NCI-H187 treated with DMSO at 0.1 percent for 48 hours (cell line): ENCODE results near the gene CD63.

Experiments
- DNase-seq: peaks from one replicate; lab custom pipeline; 2025; lab: John Stamatoyannopoulos, UW

CD63 gene

GRCh38 chr12:55704824-55705718 is 23.7 kb downstream of the CD63 start:
- no peak for DNase-seq

- DNase-seq = no peak
Measured at GRCh38 chr12:55703901-55704761, 24.7 kb downstream of the CD63 start.

GRCh38 chr12:55703288-55703687 is 25.5 kb downstream of the CD63 start:
- no peak for DNase-seq

GRCh38 chr12:55702861-55703260 is 25.9 kb downstream of the CD63 start:
- DNase-seq = no peak

- DNase-seq = no peak
Measured at GRCh38 chr12:55700255-55701018, 28.4 kb downstream of the CD63 start.

- DNase-seq = no peak
Measured at GRCh38 chr12:55699471-55700055, 29.2 kb downstream of the CD63 start.

GRCh38 chr12:55698965-55699364 is 29.8 kb downstream of the CD63 start:
- no peak for DNase-seq

- DNase-seq = no peak
Measured at GRCh38 chr12:55698241-55698955, 30.4 kb downstream of the CD63 start.

- DNase-seq = no peak
Measured at GRCh38 chr12:55697686-55698085, 31.1 kb downstream of the CD63 start.

GRCh38 chr12:55696796-55697462 is 31.9 kb downstream of the CD63 start:
- DNase-seq = no peak

GRCh38 chr12:55696141-55696540 is 32.7 kb downstream of the CD63 start:
- DNase-seq = no peak

GRCh38 chr12:55695349-55695748 is 33.5 kb downstream of the CD63 start:
- DNase-seq = no peak

- no peak for DNase-seq
Measured at GRCh38 chr12:55694651-55695050, 34.2 kb downstream of the CD63 start.

GRCh38 chr12:55694188-55694515 is 34.7 kb downstream of the CD63 start:
- no peak for DNase-seq

- no peak for DNase-seq
Measured at GRCh38 chr12:55693323-55694187, 35.3 kb downstream of the CD63 start.

- DNase-seq = no peak
Measured at GRCh38 chr12:55692631-55693322, 36.0 kb downstream of the CD63 start.

- no peak for DNase-seq
Measured at GRCh38 chr12:55688716-55689655, 39.8 kb downstream of the CD63 start.

- DNase-seq = no peak
Measured at GRCh38 chr12:55687746-55688145, 41.1 kb downstream of the CD63 start.
